NCI-H1436 (cell line): ENCODE results near the gene TULP3.

Source experiments
- DNase-seq: peaks from one replicate; lab custom pipeline; 2025; lab: John Stamatoyannopoulos, UW

Gene TULP3

GRCh38 chr12:2970744-2971143 lies 80.1 kb downstream of the TULP3 start:
- DNase-seq, result no peak

GRCh38 chr12:2973566-2973965 lies 82.9 kb downstream of the TULP3 start:
- DNase-seq, result no peak

- DNase-seq, result no peak
Observed at GRCh38 chr12:2974560-2974971, 83.9 kb downstream of the TULP3 start.

GRCh38 chr12:2976581-2976996 lies 85.9 kb downstream of the TULP3 start:
- DNase-seq, result no peak

GRCh38 chr12:2977776-2978175 lies 87.1 kb downstream of the TULP3 start:
- no peak for DNase-seq

- no peak for DNase-seq
Observed at GRCh38 chr12:2979806-2980205, 89.1 kb downstream of the TULP3 start.

DNA sequence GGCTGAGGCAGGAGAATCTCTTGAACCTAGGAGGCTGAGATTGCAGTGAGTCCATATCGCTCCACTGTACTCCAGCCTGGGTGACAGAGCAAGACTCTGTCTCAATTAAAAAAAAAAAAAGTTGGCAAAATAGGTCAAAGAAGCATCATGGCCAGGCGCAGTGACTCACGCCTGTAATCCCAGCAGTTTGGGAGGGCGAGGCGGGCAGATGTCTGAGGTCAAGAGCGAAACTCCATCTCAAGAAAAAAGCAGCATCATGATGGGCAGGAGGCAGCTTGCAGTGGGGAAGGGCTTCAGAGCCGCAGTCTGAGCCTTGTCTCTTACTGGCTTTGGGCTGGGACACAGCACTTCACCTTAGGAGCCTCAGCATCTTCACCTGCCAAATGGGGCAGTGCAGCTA lies 89.9 kb downstream of the TULP3 start:
- DNase-seq, result no peak

GRCh38 chr12:2982361-2982760 lies 91.7 kb downstream of the TULP3 start:
- no peak for DNase-seq

GRCh38 chr12:2984249-2984648 lies 93.6 kb downstream of the TULP3 start:
- DNase-seq, result no peak

GRCh38 chr12:2984698-2985097 lies 94.0 kb downstream of the TULP3 start:
- DNase-seq, result no peak

DNA sequence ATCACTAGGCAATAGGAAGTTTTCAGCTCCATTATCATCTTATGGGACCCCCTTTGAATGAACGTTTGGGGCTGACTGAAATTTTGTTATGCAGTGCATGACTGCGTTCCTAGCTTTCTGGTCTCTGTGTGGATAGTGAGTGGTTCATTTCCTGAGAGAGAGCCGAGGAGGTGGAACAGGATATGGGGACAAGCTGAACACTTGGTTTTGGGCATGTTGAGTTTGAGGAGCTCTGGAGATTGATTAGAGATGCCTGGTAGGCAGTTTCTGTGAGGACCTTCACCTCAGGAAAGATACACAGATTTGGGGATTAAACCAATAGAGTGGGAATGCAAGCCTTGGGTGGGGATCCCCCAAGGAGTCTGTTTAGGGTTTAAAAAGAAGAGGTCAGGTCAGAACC lies 96.2 kb downstream of the TULP3 start:
- no peak for DNase-seq

DNA sequence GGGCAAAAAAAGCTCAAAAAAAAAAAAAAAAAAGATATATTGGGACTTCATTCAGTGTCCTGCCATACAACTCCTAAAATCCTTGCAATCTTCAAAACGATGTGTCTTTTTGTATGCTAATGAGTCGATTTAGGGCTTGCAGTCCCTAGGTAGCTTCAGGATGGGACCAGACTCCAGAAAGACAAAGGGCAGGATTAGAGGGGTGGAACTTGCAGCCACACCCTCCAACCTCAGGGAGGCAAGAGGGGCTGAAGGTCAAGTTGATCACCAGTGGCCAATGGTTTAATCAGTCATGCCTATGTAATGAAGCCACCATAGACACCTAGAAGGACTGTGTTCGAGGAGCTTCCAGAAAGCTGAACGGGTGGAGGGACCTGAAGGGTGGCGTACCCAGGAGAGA lies 97.8 kb downstream of the TULP3 start:
- no peak for DNase-seq
